D721Med (cell line): ENCODE results near the gene LCE1C.

Source experiments
- DNase-seq: peaks from one replicate; pipeline ENCODE4 v3.0.0; 2011; ENCODE audit warnings: low spot score; ENCODE audit not compliant: insufficient read length
- FAIRE-seq: peaks from 2 replicates; lab custom pipeline; 2011; peaks lifted over from hg19 to GRCh38; lab: Jason Lieb, UNC
- CTCF ChIP-seq: IDR thresholded peaks from 2 replicates; pipeline ENCODE4 v1.5.1; 2012; ENCODE audit warnings: mild to moderate bottlenecking, control low read depth; ENCODE audit not compliant: insufficient read depth; ENCODE audit errors: missing control alignments

Gene LCE1C

GRCh38 chr1:152806576-152806975, at the start of gene LCE1C:
TSS of gene LCE1C (minus strand) at chr1:152806651. CDS start at chr1:152805478, 1,173 bp downstream.
- TF ChIP-seq CTCF: no peak
- DNase-seq: no peak
- no peak for FAIRE-seq

GRCh38 chr1:152855661-152856060, 49.2 kb upstream of the LCE1C start:
- DNase-seq (no peak), FAIRE-seq (no peak)
- TF ChIP-seq CTCF: no peak

GRCh38 chr1:152842556-152842955, 36.1 kb upstream of the LCE1C start, which contains the start of gene LCE6A:
TSS of gene LCE6A (plus strand) at chr1:152842856. CDS start at chr1:152843521, 665 bp downstream.
- TF ChIP-seq CTCF: no peak
- no peak for DNase-seq
- no peak for FAIRE-seq

- TF ChIP-seq CTCF: no peak
- DNase-seq: no peak
- FAIRE-seq: no peak
Measured at GRCh38 chr1:152836870-152837269, 30.4 kb upstream of the LCE1C start.

- FAIRE-seq: no peak
- no peak for TF ChIP-seq CTCF
- DNase-seq: no peak
Measured at GRCh38 chr1:152827173-152827572, 20.7 kb upstream of the LCE1C start, which contains the start of gene LCE1A. TSS of gene LCE1A (plus strand) at chr1:152827473. CDS start at chr1:152827473, 0 bp downstream.

GRCh38 chr1:152824964-152825363, 18.5 kb upstream of the LCE1C start:
- DNase-seq: no peak
- FAIRE-seq: no peak
- TF ChIP-seq CTCF: no peak

GRCh38 chr1:152823294-152823693, 16.8 kb upstream of the LCE1C start:
- no peak for FAIRE-seq
- DNase-seq: no peak
- no peak for TF ChIP-seq CTCF
